Activated CD8-positive, alpha-beta T cell treated with anti-CD3 and anti-CD28 coated beads for 36 hours (primary cell): ENCODE results near the gene ADCY7. TPM values are rescaled to one million over a fixed set of nuclear protein-coding genes. Genes with fewer than 3 reads are reported as not detected.

Source experiments
- ATAC-seq: fragments of 200-7000 bp; cut with Tn5 transposase; one replicate; pipeline ENCODE4 v1.10.0; 2021; ENCODE audit warnings: mild to moderate bottlenecking, moderate library complexity
- CTCF ChIA-PET: fragments of 350-600 bp; sonication (Branson Sonifier 250); formaldehyde crosslinking; loops from one replicate; lab custom pipeline; 2021; ENCODE audit warnings: antibody characterized with exemption; lab: Charles Lee
- POLR2A ChIA-PET: fragments of 350-600 bp; sonication (Branson Sonifier 250); formaldehyde crosslinking; loops from one replicate; lab custom pipeline; 2021; ENCODE audit warnings: antibody characterized with exemption; lab: Charles Lee
- DNase-seq: peaks from one replicate; pipeline ENCODE4 v3.0.0-alpha.2; 2020
- H3K27ac Mint-ChIP-seq: one replicate; pipeline ENCODE4 v1.8.0; 2021; ENCODE audit warnings: mild to moderate bottlenecking, mixed read lengths
- H3K27me3 Mint-ChIP-seq: one replicate; pipeline ENCODE4 v1.8.0; 2021; ENCODE audit warnings: mixed read lengths
- H3K36me3 Mint-ChIP-seq: one replicate; pipeline ENCODE4 v1.8.0; 2021; ENCODE audit warnings: low read depth, mixed read lengths
- H3K4me1 Mint-ChIP-seq: one replicate; pipeline ENCODE4 v1.8.0; 2021; ENCODE audit warnings: low read depth, mixed read lengths
- H3K4me3 Mint-ChIP-seq: one replicate; pipeline ENCODE4 v1.8.0; 2021; ENCODE audit warnings: mild to moderate bottlenecking, moderate library complexity, mixed read lengths
- H3K9me3 Mint-ChIP-seq: one replicate; pipeline ENCODE4 v1.8.0; 2021; ENCODE audit warnings: mixed read lengths
- intact Hi-C: fragments of 100-400 bp; cut with micrococcal nuclease; formaldehyde crosslinking; loops from one replicate; pipeline ENCODE4 v1.10.0; 2022
- total RNA-seq, 2 experiments: library from RNA; stranded (reverse); gene quantifications; one replicate each; pipeline ENCODE4 v1.2.3, GENCODE V29; 2021
- TF ChIP-seq, protein P1 (sequence below): fragments of 200-600 bp; IDR thresholded peaks from one replicate; pipeline ENCODE4 v1.8.0; 2022; ENCODE audit warnings: antibody characterized with exemption, mild to moderate bottlenecking

ADCY7 gene
- total RNA-seq, 2 experiments from 2014 or later = 89.9 to 92.1 TPM

DNA sequence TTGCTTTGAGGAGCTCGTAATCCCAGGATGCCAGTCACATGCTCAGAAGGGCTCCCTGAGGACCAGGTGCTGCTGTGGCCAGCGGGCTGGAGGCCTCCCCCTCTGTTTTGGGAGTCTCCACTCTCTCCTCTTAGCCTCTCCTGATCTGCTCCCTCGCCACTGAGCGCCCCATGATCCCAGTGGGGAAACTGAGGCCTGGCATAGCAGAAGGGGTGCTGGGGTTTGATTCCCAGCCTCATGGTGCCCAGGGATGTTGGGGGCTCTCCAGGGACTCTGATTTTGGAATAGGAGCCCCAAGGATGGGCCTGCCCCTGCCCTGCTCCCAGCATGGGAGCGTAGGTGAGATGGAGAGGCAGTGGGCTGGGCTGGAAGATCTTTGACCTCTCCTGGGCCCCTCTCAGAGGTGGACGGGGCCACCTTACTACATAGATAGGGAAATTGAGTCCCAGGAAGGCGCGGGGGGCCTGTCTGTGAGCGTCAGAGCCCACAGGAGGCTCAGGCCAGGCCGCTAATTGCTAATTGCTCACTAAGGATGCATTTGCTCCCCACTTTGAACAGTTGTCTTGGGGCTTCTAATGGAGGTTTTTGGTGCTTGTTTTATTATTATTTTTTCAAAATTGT lies 525 bp upstream of the ADCY7 start:
- DNase-seq = no peak
- Mint-ChIP-seq H3K27me3 (no peaks in the 10 kb centered on the region), H3K36me3 (peaks cover 20% of the 10 kb centered on the region), H3K9me3 (peaks cover 2% of the 10 kb centered on the region), H3K27ac (peak overlapping the region; percentile 95), H3K4me1 (peaks cover 63% of the 10 kb centered on the region), H3K4me3 (peak overlapping the region; percentile 84)
- intact Hi-C loops = no loop called here
- POLR2A ChIA-PET = interaction anchor here (0.8 to 16.4 kb wide), 8 partner anchors 16 to 198 kb away, joined by 3 to 215 read pairs (median 4); no protein-coding TSS in a partner anchor
- CTCF ChIA-PET = interaction anchor here (0.8 to 1.6 kb wide), 4 partner anchors 9 to 104 kb away, joined by 3 to 15 read pairs (median 6); no protein-coding TSS in a partner anchor
- TF ChIP-seq, protein P1, sequence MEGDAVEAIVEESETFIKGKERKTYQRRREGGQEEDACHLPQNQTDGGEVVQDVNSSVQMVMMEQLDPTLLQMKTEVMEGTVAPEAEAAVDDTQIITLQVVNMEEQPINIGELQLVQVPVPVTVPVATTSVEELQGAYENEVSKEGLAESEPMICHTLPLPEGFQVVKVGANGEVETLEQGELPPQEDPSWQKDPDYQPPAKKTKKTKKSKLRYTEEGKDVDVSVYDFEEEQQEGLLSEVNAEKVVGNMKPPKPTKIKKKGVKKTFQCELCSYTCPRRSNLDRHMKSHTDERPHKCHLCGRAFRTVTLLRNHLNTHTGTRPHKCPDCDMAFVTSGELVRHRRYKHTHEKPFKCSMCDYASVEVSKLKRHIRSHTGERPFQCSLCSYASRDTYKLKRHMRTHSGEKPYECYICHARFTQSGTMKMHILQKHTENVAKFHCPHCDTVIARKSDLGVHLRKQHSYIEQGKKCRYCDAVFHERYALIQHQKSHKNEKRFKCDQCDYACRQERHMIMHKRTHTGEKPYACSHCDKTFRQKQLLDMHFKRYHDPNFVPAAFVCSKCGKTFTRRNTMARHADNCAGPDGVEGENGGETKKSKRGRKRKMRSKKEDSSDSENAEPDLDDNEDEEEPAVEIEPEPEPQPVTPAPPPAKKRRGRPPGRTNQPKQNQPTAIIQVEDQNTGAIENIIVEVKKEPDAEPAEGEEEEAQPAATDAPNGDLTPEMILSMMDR = no peak
- ATAC-seq = peak; percentile 3

DNA sequence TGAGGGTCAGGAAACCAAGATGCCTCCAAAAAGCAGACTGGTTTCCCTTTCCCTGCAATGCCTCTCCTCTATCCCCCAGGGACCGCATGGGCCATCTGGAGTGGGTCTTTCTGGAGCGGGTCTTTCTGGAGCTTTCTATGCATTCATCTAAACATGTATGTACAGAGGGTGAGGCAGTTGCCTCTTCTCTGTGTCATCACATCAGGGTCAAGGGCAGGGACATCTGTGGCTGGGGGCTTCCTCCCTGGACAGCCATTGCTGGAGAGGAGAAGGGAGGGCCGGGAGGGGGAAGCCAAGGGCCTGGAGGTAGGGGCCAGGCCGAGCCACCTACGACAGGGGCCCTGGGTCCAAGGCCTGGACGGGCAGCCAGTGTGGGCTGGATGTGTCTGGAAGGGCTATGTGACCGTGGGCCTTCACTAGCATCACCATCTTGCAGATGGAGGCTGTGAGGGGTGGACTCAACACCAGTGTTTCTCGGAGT lies 840 bp downstream of the ADCY7 start:
- ATAC-seq = no peak
- TF ChIP-seq, protein P1 = no peak
- peaks cover 74% of the 10 kb centered on the region for H3K4me1 Mint-ChIP-seq
- no peak for DNase-seq
- ChIA-PET POLR2A (interaction anchor here (0.6 to 16.4 kb wide), 7 partner anchors 9 to 87 kb away, joined by 3 to 215 read pairs (median 4); no protein-coding TSS in a partner anchor), CTCF (no interaction called here)
- peak overlapping the region; percentile 84 for H3K4me3 Mint-ChIP-seq
- peak overlapping the region; percentile 95 for H3K27ac Mint-ChIP-seq
- no peaks in the 10 kb centered on the region for H3K27me3 Mint-ChIP-seq
- H3K36me3 Mint-ChIP-seq = peaks cover 22% of the 10 kb centered on the region
- peaks cover 2% of the 10 kb centered on the region for H3K9me3 Mint-ChIP-seq
- intact Hi-C loops = no loop called here

DNA sequence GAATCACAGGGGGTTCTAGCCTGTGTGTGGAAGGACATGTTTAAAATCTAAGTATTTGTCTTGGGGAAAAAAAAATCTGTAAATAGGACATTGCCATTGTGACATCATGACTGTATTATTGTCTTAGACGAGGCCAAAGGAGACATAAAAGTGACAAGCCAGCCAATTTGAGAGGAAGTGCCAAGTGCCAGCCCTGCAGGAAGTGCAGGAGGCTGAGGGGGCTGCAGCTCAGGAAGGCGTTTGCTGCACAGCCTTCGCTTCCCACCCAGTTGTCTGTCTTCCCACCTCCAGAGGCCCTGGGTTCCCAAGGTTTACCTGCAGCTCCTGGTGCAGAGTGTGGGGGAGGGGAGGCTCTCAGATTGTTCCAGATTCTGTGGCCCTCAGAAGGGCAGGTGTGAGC lies 1.3 kb downstream of the ADCY7 start:
- peak overlapping the region; percentile 95 for H3K27ac Mint-ChIP-seq
- peaks cover 2% of the 10 kb centered on the region for H3K9me3 Mint-ChIP-seq
- H3K36me3 Mint-ChIP-seq = peaks cover 22% of the 10 kb centered on the region
- peak overlapping the region; percentile 84 for H3K4me3 Mint-ChIP-seq
- peak; percentile 43 for DNase-seq
- POLR2A ChIA-PET = interaction anchor here (0.8 to 16.4 kb wide), 4 partner anchors 9 to 72 kb away, joined by 3 to 215 read pairs (median 4); no protein-coding TSS in a partner anchor
- peak; percentile 12 for ATAC-seq
- H3K4me1 Mint-ChIP-seq = peaks cover 79% of the 10 kb centered on the region
- CTCF ChIA-PET = interaction anchor here (1.4 kb wide), 1 partner anchor 14 kb away, joined by 4 read pairs; no protein-coding TSS in a partner anchor
- H3K27me3 Mint-ChIP-seq = no peaks in the 10 kb centered on the region
- intact Hi-C loops = no loop called here
- TF ChIP-seq, protein P1 = no peak

DNA sequence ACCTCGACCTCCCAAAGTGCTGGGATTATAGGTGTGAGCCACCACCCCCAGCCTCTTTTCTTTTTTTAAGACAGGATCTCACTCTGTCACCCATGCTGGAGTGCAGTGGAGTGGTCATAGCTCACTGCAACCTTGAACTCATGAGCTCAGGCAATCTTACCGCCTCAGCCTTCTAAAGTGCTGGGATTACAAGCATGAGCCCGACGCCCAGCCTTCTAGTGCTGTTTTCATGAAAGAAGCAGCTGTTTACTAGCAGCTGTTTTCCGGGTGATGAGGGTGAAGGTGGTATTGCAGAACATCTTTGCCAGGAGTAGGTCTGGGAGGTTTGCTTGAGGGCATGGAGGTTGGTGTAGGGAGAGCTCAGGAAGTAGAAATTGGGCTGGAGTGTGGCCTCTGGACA lies 2.0 kb downstream of the ADCY7 start:
- DNase-seq (peak; percentile 40), ATAC-seq (no peak)
- Mint-ChIP-seq H3K27me3 (no peaks in the 10 kb centered on the region), H3K4me3 (peak overlapping the region; percentile 84), H3K4me1 (peaks cover 82% of the 10 kb centered on the region), H3K36me3 (peaks cover 22% of the 10 kb centered on the region), H3K9me3 (peaks cover 2% of the 10 kb centered on the region), H3K27ac (peak overlapping the region; percentile 95)
- ChIA-PET CTCF (interaction anchor here (0.8 to 1.4 kb wide), 4 partner anchors 10 to 86 kb away, joined by 3 to 4 read pairs (median 3); no protein-coding TSS in a partner anchor), POLR2A (interaction anchor here (0.6 to 16.4 kb wide), 5 partner anchors 13 to 844 kb away, joined by 3 to 215 read pairs (median 3); no protein-coding TSS in a partner anchor)
- TF ChIP-seq, protein P1 = no peak
- intact Hi-C loops = no loop called here
